Suprapubic skin (tissue), 4 donors: ENCODE data around the gene DEK. TPM values are rescaled to one million over a fixed set of nuclear protein-coding genes. Genes with fewer than 3 reads are reported as not detected.

Experiments used
- DNase-seq, 2 donors: peaks; one replicate each; pipeline ENCODE4 v3.0.0-alpha.2; 2019; ENCODE audit warnings: low spot score in 2 of 2
- H3K27ac ChIP-seq: fragments of 200-600 bp; sonication (generic); one replicate; pipeline ENCODE4 v1.5.1; 2019
- H3K27me3 ChIP-seq: fragments of 200-600 bp; sonication (generic); one replicate; pipeline ENCODE4 v1.5.1; 2019
- H3K36me3 ChIP-seq: fragments of 200-600 bp; sonication (generic); one replicate; pipeline ENCODE4 v1.5.1; 2019
- H3K4me1 ChIP-seq: fragments of 200-600 bp; sonication (generic); one replicate; pipeline ENCODE4 v1.5.1; 2019
- H3K4me3 ChIP-seq: fragments of 200-600 bp; sonication (generic); one replicate; pipeline ENCODE4 v1.5.1; 2019; ENCODE audit warnings: mild to moderate bottlenecking
- H3K9me3 ChIP-seq: fragments of 200-600 bp; sonication (generic); one replicate; pipeline ENCODE4 v1.5.1; 2019
- EP300 ChIP-seq: sonication (generic); formaldehyde crosslinking; IDR thresholded peaks from one replicate; pipeline ENCODE4 v1.6.1; 2017; ENCODE audit warnings: antibody characterized with exemption
- POLR2A ChIP-seq, 2 donors: fragments of 450-650 bp; IDR thresholded peaks; one replicate each; pipeline ENCODE4 v1.6.1; 2017; ENCODE audit warnings: antibody characterized with exemption in 2 of 2, mild to moderate bottlenecking in 2 of 2, moderate library complexity in 2 of 2
- POLR2AphosphoS5 ChIP-seq, 3 donors: sonication (generic); formaldehyde crosslinking; IDR thresholded peaks; one replicate each; pipeline ENCODE4 v1.6.1; 2017; ENCODE audit warnings: antibody characterized with exemption in 3 of 3
- WGBS: methylation state at CpG from one replicate; pipeline ENCODE4 v1.1.5; 2018; 5-methylcytosine and 5-hydroxymethylcytosine counted together
- total RNA-seq, 4 donors: library from RNA; depleted of rRNA; stranded (reverse); fragments of >200 nt; gene quantifications; one replicate each; pipeline ENCODE4 v1.1.0, GENCODE V29; 2016
- TF ChIP-seq, protein P1 (sequence below), 2 donors: fragments of 200-600 bp in 1 of 2; fragments of 450-650 bp in 1 of 2; sonication (generic) in 1 of 2; IDR thresholded peaks; one replicate each; pipeline ENCODE4 v1.5.1; 2016 to 2019; ENCODE audit warnings: antibody characterized with exemption in 2 of 2, mild to moderate bottlenecking in 1 of 2, moderate library complexity in 1 of 2

The DEK gene
- total RNA-seq, 4 donors from 2014 or later = 57.6 to 90.3 (median 64.4) TPM

DNA sequence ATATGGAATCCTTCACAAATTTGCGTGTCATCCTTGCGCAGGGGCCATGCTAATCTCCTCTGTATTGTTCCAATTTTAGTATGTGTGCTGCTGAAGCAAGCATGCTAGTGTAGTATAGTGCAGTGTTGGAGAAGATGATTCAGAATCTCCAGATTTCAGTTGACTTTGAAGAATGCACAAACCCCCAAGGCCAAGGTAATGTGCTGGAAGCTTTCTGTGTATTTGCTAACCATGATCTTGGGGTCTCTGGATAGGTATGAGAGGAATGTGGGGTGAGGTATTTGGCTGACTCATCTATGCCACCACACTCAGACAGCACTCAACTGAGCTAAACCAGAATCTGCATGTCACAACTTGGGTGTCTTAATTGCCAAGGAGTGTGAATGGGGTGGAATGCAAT lies 42.6 kb upstream of the DEK start:
- no peak overlapping the region for H3K4me3 ChIP-seq
- WGBS = 61% methylated on average over 2 of the region's 2 CpGs
- H3K27ac ChIP-seq = no peak overlapping the region
- H3K27me3 ChIP-seq = no peaks in the 10 kb centered on the region
- TF ChIP-seq, protein P1, sequence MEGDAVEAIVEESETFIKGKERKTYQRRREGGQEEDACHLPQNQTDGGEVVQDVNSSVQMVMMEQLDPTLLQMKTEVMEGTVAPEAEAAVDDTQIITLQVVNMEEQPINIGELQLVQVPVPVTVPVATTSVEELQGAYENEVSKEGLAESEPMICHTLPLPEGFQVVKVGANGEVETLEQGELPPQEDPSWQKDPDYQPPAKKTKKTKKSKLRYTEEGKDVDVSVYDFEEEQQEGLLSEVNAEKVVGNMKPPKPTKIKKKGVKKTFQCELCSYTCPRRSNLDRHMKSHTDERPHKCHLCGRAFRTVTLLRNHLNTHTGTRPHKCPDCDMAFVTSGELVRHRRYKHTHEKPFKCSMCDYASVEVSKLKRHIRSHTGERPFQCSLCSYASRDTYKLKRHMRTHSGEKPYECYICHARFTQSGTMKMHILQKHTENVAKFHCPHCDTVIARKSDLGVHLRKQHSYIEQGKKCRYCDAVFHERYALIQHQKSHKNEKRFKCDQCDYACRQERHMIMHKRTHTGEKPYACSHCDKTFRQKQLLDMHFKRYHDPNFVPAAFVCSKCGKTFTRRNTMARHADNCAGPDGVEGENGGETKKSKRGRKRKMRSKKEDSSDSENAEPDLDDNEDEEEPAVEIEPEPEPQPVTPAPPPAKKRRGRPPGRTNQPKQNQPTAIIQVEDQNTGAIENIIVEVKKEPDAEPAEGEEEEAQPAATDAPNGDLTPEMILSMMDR (IDR thresholded peaks at IDR 0.05) = no peak
- TF ChIP-seq POLR2AphosphoS5 (IDR thresholded peaks at IDR 0.05) (no peak), POLR2A (IDR thresholded peaks at IDR 0.05) (no peak), EP300 (no peak)
- no peaks in the 10 kb centered on the region for H3K9me3 ChIP-seq
- no peaks in the 10 kb centered on the region for H3K36me3 ChIP-seq
- DNase-seq = no peak
- no peaks in the 10 kb centered on the region for H3K4me1 ChIP-seq

- 87% methylated on average over 8 of the region's 8 CpGs for WGBS
- no peak for DNase-seq
- Histone ChIP-seq H3K27ac (no peak overlapping the region), H3K36me3 (no peaks in the 10 kb centered on the region), H3K27me3 (no peaks in the 10 kb centered on the region), H3K9me3 (no peaks in the 10 kb centered on the region), H3K4me1 (no peaks in the 10 kb centered on the region), H3K4me3 (no peak overlapping the region)
- TF ChIP-seq POLR2AphosphoS5 (IDR thresholded peaks at IDR 0.05) (no peak), POLR2A (IDR thresholded peaks at IDR 0.05) (no peak), EP300 (no peak)
- TF ChIP-seq, protein P1 (IDR thresholded peaks at IDR 0.05) = no peak
Observed at GRCh38 chr6:18302561-18303439, 38.5 kb upstream of the DEK start.

- H3K27ac ChIP-seq = no peak overlapping the region
- no peaks in the 10 kb centered on the region for H3K9me3 ChIP-seq
- DNase-seq = no peak
- H3K36me3 ChIP-seq = no peaks in the 10 kb centered on the region
- H3K27me3 ChIP-seq = no peaks in the 10 kb centered on the region
- H3K4me3 ChIP-seq = no peak overlapping the region
- TF ChIP-seq EP300 = no peak
- TF ChIP-seq POLR2AphosphoS5 (IDR thresholded peaks at IDR 0.05) = no peak
- no peak for TF ChIP-seq POLR2A (IDR thresholded peaks at IDR 0.05)
- TF ChIP-seq, protein P1 (IDR thresholded peaks at IDR 0.05) = no peak
- WGBS = 59% methylated on average over 6 of the region's 6 CpGs
- no peaks in the 10 kb centered on the region for H3K4me1 ChIP-seq
Observed at GRCh38 chr6:18293076-18293904, 29.0 kb upstream of the DEK start.

DNA sequence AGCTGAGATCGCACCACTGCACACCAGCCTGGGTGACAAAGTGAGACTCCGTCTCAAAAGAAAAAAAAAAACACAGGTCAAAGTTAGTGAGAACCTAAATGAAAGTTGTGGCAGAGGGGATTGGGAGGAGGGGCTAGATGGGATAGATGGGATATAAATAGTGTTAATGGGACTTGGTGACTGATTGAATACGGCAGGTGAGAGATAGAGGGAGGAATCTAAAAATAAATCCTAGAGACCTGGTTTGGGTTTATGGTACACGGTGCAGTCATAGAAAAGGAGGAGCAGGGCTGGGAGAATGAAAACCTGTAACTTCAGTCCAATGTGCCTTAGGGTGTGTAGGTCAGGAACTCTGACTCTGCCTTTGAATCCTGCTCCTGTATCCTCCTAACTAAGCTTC lies 25.0 kb upstream of the DEK start:
- H3K27ac ChIP-seq = no peak overlapping the region
- H3K36me3 ChIP-seq = no peaks in the 10 kb centered on the region
- no peak overlapping the region for H3K4me3 ChIP-seq
- no peak for TF ChIP-seq POLR2A (IDR thresholded peaks at IDR 0.05)
- no peak for TF ChIP-seq EP300
- TF ChIP-seq, protein P1 (IDR thresholded peaks at IDR 0.05) = no peak
- no peak for TF ChIP-seq POLR2AphosphoS5 (IDR thresholded peaks at IDR 0.05)
- 84% methylated on average over 4 of the region's 4 CpGs for WGBS
- peaks cover 6% of the 10 kb centered on the region for H3K27me3 ChIP-seq
- DNase-seq = no peak
- no peaks in the 10 kb centered on the region for H3K9me3 ChIP-seq
- no peaks in the 10 kb centered on the region for H3K4me1 ChIP-seq

DNA sequence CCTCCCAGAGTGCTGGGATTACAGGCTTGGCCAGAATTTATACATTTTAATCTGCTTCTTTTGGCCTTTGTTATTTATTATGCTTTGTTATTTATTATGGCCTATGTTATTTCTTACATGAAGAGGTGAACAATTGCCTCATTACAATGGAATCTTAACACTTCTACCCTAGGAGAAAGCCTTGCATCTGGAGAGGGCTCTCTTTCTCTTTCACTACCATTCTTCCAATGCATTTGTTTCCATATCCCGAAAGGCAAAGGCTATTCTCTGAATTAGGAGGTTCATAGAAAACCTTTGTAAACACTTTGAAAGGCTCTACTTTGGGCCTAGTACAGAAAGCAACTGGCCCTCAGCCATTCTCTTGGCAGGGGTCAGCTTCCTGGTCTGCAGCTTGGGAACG lies 19.9 kb upstream of the DEK start:
- Histone ChIP-seq H3K27me3 (peaks cover 6% of the 10 kb centered on the region), H3K4me1 (peaks cover 6% of the 10 kb centered on the region), H3K27ac (no peak overlapping the region), H3K9me3 (no peaks in the 10 kb centered on the region), H3K4me3 (no peak overlapping the region), H3K36me3 (no peaks in the 10 kb centered on the region)
- WGBS = 85% methylated on average over 2 of the region's 2 CpGs
- TF ChIP-seq POLR2AphosphoS5 (IDR thresholded peaks at IDR 0.05) = no peak
- TF ChIP-seq, protein P1 (IDR thresholded peaks at IDR 0.05) = no peak
- TF ChIP-seq EP300 = no peak
- TF ChIP-seq POLR2A (IDR thresholded peaks at IDR 0.05) = no peak
- DNase-seq = no peak
